PC-3 (cell line): ENCODE data around the gene SLC2A14. TPM values are rescaled to one million over a fixed set of nuclear protein-coding genes. Genes with fewer than 3 reads are reported as not detected.
"Not testable (repeated sequence)": the region's sequence is repeated elsewhere in the genome, so short reads cannot be mapped to it uniquely, and the experiment has no call there.

ENCODE experiments used
- ATAC-seq: fragments of 200-7000 bp; cut with Tn5 transposase; 2 replicates; pipeline ENCODE4 v1.9.1; 2020; ENCODE audit warnings: mild to moderate bottlenecking, moderate library complexity
- BruUV-seq: library from RNA; stranded (reverse); fragments of 400-500 nt; replicated peaks from 2 replicates; lab custom pipeline; 2021; lab: Mats Ljungman, UMichigan
- CTCF ChIA-PET: fragments of 300-600 bp; sonication (Branson Sonifier 250); formaldehyde crosslinking; loops from one replicate; lab custom pipeline; 2022; ENCODE audit warnings: antibody characterized with exemption; lab: Charles Lee
- POLR2A ChIA-PET: fragments of 300-600 bp; sonication (Branson Sonifier 250); formaldehyde crosslinking; loops from one replicate; lab custom pipeline; 2022; ENCODE audit warnings: antibody characterized with exemption; ENCODE audit not compliant: unreplicated experiment; lab: Charles Lee
- DNase-seq: peaks from one replicate; pipeline ENCODE4 v3.0.0-alpha.2; 2015
- H2AFZ ChIP-seq: fragments of 300-600 bp; sonication (generic); 2 replicates; pipeline ENCODE4 v1.6.0; 2016; ENCODE audit warnings: antibody characterized with exemption, low read length
- H3F3A ChIP-seq: fragments of 300-600 bp; sonication (generic); one replicate; pipeline ENCODE4 v1.6.0; 2017; ENCODE audit warnings: antibody characterized with exemption, low read length, control low read depth, mild to moderate bottlenecking; ENCODE audit not compliant: unreplicated experiment
- H3K27ac ChIP-seq: fragments of 300-600 bp; sonication (generic); 2 replicates; pipeline ENCODE4 v1.5.1; 2016; ENCODE audit warnings: mild to moderate bottlenecking, low read length
- H3K27me3 ChIP-seq: fragments of 300-600 bp; sonication (generic); 2 replicates; pipeline ENCODE4 v1.6.1; 2016; ENCODE audit warnings: low read length, mixed read lengths
- H3K36me3 ChIP-seq: fragments of 300-600 bp; sonication (generic); 2 replicates; pipeline ENCODE4 v1.6.1; 2016; ENCODE audit warnings: low read depth, mixed run types, low read length, mixed read lengths
- H3K4me1 ChIP-seq: fragments of 300-600 bp; sonication (generic); 2 replicates; pipeline ENCODE4 v1.5.1; 2016; ENCODE audit warnings: low read length; ENCODE audit not compliant: insufficient read depth
- H3K4me2 ChIP-seq: fragments of 300-600 bp; sonication (generic); 2 replicates; pipeline ENCODE4 v1.6.0; 2016; ENCODE audit warnings: low read length
- H3K4me3 ChIP-seq: fragments of 300-600 bp; sonication (generic); 2 replicates; pipeline ENCODE4 v1.5.1; 2016; ENCODE audit warnings: mild to moderate bottlenecking, low read length, mixed read lengths
- H3K79me2 ChIP-seq: fragments of 300-600 bp; sonication (generic); 2 replicates; pipeline ENCODE4 v1.6.1; 2017; ENCODE audit warnings: low read length, mixed read lengths
- H3K9ac ChIP-seq: fragments of 300-600 bp; sonication (generic); 2 replicates; pipeline ENCODE4 v1.6.0; 2016; ENCODE audit warnings: mild to moderate bottlenecking, low read length
- H3K9me2 ChIP-seq: fragments of 300-600 bp; sonication (generic); replicated peaks from 2 replicates; pipeline ENCODE4 v1.6.1; 2016; ENCODE audit warnings: mixed run types, low read length, mixed read lengths
- H3K9me3 ChIP-seq: fragments of 300-600 bp; sonication (generic); 2 replicates; pipeline ENCODE4 v1.6.1; 2016; ENCODE audit warnings: low read length, mixed read lengths
- H4K20me1 ChIP-seq: fragments of 300-600 bp; sonication (generic); 2 replicates; pipeline ENCODE4 v1.6.1; 2016; ENCODE audit warnings: low read length, mixed read lengths
- EZH2 ChIP-seq: fragments of 300-600 bp; sonication (generic); IDR thresholded peaks from one replicate; pipeline ENCODE4 v1.6.1; 2017; ENCODE audit warnings: antibody characterized with exemption, mild to moderate bottlenecking, low read length; ENCODE audit not compliant: unreplicated experiment
- EZH2phosphoT487 ChIP-seq: fragments of 300-600 bp; sonication (generic); IDR thresholded peaks from 2 replicates; pipeline ENCODE4 v1.6.1; 2018; ENCODE audit warnings: mild to moderate bottlenecking, antibody characterized with exemption, low read length, borderline replicate concordance
- intact Hi-C: fragments of 100-400 bp; cut with micrococcal nuclease; formaldehyde crosslinking; loops from 2 replicates; pipeline ENCODE4 v1.9.0; 2023
- total RNA-seq: library from RNA; depleted of rRNA; stranded (reverse); fragments of >200 nt; gene quantifications from 2 replicates; pipeline ENCODE4 v1.2.3, GENCODE V29; 2014
- TF ChIP-seq, protein P1 (sequence below): fragments of 300-600 bp; sonication (generic); conservative IDR thresholded peaks from 2 replicates; pipeline ENCODE4 v1.5.1; 2017; ENCODE audit warnings: antibody characterized with exemption, low read depth, mild to moderate bottlenecking, low read length

Gene SLC2A14
- total RNA-seq, 1 experiment from 2014 or later = not detected

- BruUV-seq = no TSS peak
- no peaks in the 10 kb centered on the region for H3K36me3 ChIP-seq
- H3F3A ChIP-seq = no peaks in the 10 kb centered on the region
- no peaks in the 10 kb centered on the region for H3K9me2 ChIP-seq
- H3K9ac ChIP-seq = no peak overlapping the region
- TF ChIP-seq EZH2 = no peak
- TF ChIP-seq, protein P1, sequence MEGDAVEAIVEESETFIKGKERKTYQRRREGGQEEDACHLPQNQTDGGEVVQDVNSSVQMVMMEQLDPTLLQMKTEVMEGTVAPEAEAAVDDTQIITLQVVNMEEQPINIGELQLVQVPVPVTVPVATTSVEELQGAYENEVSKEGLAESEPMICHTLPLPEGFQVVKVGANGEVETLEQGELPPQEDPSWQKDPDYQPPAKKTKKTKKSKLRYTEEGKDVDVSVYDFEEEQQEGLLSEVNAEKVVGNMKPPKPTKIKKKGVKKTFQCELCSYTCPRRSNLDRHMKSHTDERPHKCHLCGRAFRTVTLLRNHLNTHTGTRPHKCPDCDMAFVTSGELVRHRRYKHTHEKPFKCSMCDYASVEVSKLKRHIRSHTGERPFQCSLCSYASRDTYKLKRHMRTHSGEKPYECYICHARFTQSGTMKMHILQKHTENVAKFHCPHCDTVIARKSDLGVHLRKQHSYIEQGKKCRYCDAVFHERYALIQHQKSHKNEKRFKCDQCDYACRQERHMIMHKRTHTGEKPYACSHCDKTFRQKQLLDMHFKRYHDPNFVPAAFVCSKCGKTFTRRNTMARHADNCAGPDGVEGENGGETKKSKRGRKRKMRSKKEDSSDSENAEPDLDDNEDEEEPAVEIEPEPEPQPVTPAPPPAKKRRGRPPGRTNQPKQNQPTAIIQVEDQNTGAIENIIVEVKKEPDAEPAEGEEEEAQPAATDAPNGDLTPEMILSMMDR = no peak
- TF ChIP-seq EZH2phosphoT487 = no peak
- peaks cover 5% of the 10 kb centered on the region; the same call in 1 of the 2 replicates for H3K4me1 ChIP-seq
- ChIA-PET POLR2A (no interaction called here), CTCF (no interaction called here)
- no peak overlapping the region for H3K4me3 ChIP-seq
- H3K4me2 ChIP-seq = no peak overlapping the region
- no peaks in the 10 kb centered on the region for H3K27me3 ChIP-seq
- no peak overlapping the region for H3K27ac ChIP-seq
- intact Hi-C loops = no loop called here
- H4K20me1 ChIP-seq = no peaks in the 10 kb centered on the region
- DNase-seq (peak; percentile 11), ATAC-seq (no peak)
- no peak overlapping the region for H2AFZ ChIP-seq
- H3K9me3 ChIP-seq = no peaks in the 10 kb centered on the region
- H3K79me2 ChIP-seq = no peaks in the 10 kb centered on the region
Observed at GRCh38 chr12:7905071-7905470, 32.4 kb upstream of the SLC2A14 start.

- ATAC-seq, H3K9me3 ChIP-seq, H3K79me2 ChIP-seq, H2AFZ ChIP-seq, H3K9ac ChIP-seq, POLR2A ChIA-PET, CTCF ChIA-PET, H3K36me3 ChIP-seq, BruUV-seq, intact Hi-C loops, H3K4me2 ChIP-seq, H3F3A ChIP-seq, H3K27me3 ChIP-seq, H3K9me2 ChIP-seq, H4K20me1 ChIP-seq, H3K4me3 ChIP-seq, H3K27ac ChIP-seq, DNase-seq, H3K4me1 ChIP-seq: not testable (repeated sequence)
Observed at GRCh38 chr12:7902416-7902815, 29.7 kb upstream of the SLC2A14 start.

- intact Hi-C loops = no loop called here
- Histone ChIP-seq H3K4me3 (no peak overlapping the region), H3K79me2 (no peaks in the 10 kb centered on the region), H3K36me3 (no peaks in the 10 kb centered on the region), H3F3A (no peaks in the 10 kb centered on the region), H3K4me1 (peaks cover 4% of the 10 kb centered on the region; the same call in 1 of the 2 replicates), H3K9me2 (no peaks in the 10 kb centered on the region), H3K27ac (no peak overlapping the region), H3K27me3 (no peaks in the 10 kb centered on the region), H2AFZ (no peak overlapping the region), H4K20me1 (no peaks in the 10 kb centered on the region), H3K9ac (no peak overlapping the region), H3K9me3 (no peaks in the 10 kb centered on the region), H3K4me2 (no peak overlapping the region)
- ATAC-seq (peak; percentile 51; the same call in 1 of the 2 replicates), DNase-seq (peak; percentile 55)
- BruUV-seq = no TSS peak
- CTCF ChIA-PET = no interaction called here
- POLR2A ChIA-PET = interaction anchor here (0.7 kb wide), 1 partner anchor 31 kb away, joined by 4 read pairs; no protein-coding TSS in a partner anchor
- TF ChIP-seq EZH2 (no peak), EZH2phosphoT487 (no peak)
- TF ChIP-seq, protein P1 = no peak
Observed at GRCh38 chr12:7899755-7900154, 27.0 kb upstream of the SLC2A14 start.

GRCh38 chr12:7896726-7897125, 24.0 kb upstream of the SLC2A14 start:
- POLR2A ChIA-PET, intact Hi-C loops, H3K9me3 ChIP-seq, H3F3A ChIP-seq, H3K27ac ChIP-seq, CTCF ChIA-PET, H2AFZ ChIP-seq, H3K27me3 ChIP-seq, H3K9ac ChIP-seq, H3K79me2 ChIP-seq, BruUV-seq, ATAC-seq, H3K4me1 ChIP-seq, H4K20me1 ChIP-seq, H3K4me2 ChIP-seq, H3K4me3 ChIP-seq, DNase-seq, H3K9me2 ChIP-seq, H3K36me3 ChIP-seq: not testable (repeated sequence)
